Loucy (cell line): ENCODE data around the gene LYL1.

ENCODE experiments used
- CTCF ChIP-seq: fragments of 200-600 bp; sonication (generic); conservative IDR thresholded peaks from 2 replicates; pipeline ENCODE4 v1.5.1; 2014; ENCODE audit warnings: mild to moderate bottlenecking, antibody characterized with exemption, low read length
- EZH2phosphoT487 ChIP-seq: fragments of 200-600 bp; IDR thresholded peaks from 2 replicates; pipeline ENCODE4 v1.6.1; 2018; ENCODE audit warnings: antibody characterized with exemption, mild to moderate bottlenecking, moderate library complexity, borderline replicate concordance

- TF ChIP-seq CTCF, result no peak
- no peak for TF ChIP-seq EZH2phosphoT487
These were observed 25.3 kb upstream of the LYL1 start for GRCh38 chr19:13127811-13128575.
